HG03135 (cell line): ENCODE measurements around the gene NKX1-2.

Experiments used
- ATAC-seq: cut with Tn5 transposase; IDR thresholded peaks from one replicate; pipeline ENCODE4 v1.9.1; 2021; ENCODE audit warnings: mild to moderate bottlenecking, moderate library complexity; ENCODE audit not compliant: unreplicated experiment

Gene NKX1-2

GRCh38 chr10:124450012-124450782, at the start of gene NKX1-2:
Gene NKX1-2 (minus strand): TSS chr10:124450035. CDS start chr10:124449943, 92 bp downstream.
- ATAC-seq: no peak

GRCh38 chr10:124498056-124498455, 48.2 kb upstream of the NKX1-2 start:
- ATAC-seq: no peak

- no peak for ATAC-seq
Observed at GRCh38 chr10:124497196-124497881, 47.5 kb upstream of the NKX1-2 start.

GRCh38 chr10:124496620-124497019, 46.8 kb upstream of the NKX1-2 start:
- ATAC-seq: no peak

GRCh38 chr10:124496150-124496549, 46.3 kb upstream of the NKX1-2 start:
- ATAC-seq: no peak

GRCh38 chr10:124495725-124496124, 45.9 kb upstream of the NKX1-2 start:
- ATAC-seq: no peak

GRCh38 chr10:124495162-124495561, 45.3 kb upstream of the NKX1-2 start:
- ATAC-seq: no peak

GRCh38 chr10:124494046-124494807, 44.4 kb upstream of the NKX1-2 start:
- ATAC-seq: no peak

GRCh38 chr10:124493214-124493882, 43.5 kb upstream of the NKX1-2 start:
- no peak for ATAC-seq

- ATAC-seq: no peak
Observed at GRCh38 chr10:124492266-124492665, 42.4 kb upstream of the NKX1-2 start.

- no peak for ATAC-seq
Observed at GRCh38 chr10:124491105-124491504, 41.3 kb upstream of the NKX1-2 start.

- ATAC-seq: no peak
Observed at GRCh38 chr10:124486635-124487034, 36.8 kb upstream of the NKX1-2 start.

- ATAC-seq: no peak
Observed at GRCh38 chr10:124484661-124485060, 34.8 kb upstream of the NKX1-2 start.

- no peak for ATAC-seq
Observed at GRCh38 chr10:124484031-124484430, 34.2 kb upstream of the NKX1-2 start.

- ATAC-seq: no peak
Observed at GRCh38 chr10:124482876-124483275, 33.0 kb upstream of the NKX1-2 start.

- no peak for ATAC-seq
Observed at GRCh38 chr10:124482236-124482800, 32.5 kb upstream of the NKX1-2 start.

- ATAC-seq: no peak
Observed at GRCh38 chr10:124481717-124482116, 31.9 kb upstream of the NKX1-2 start.

- ATAC-seq: no peak
Observed at GRCh38 chr10:124480860-124481259, 31.0 kb upstream of the NKX1-2 start.

GRCh38 chr10:124478515-124478914, 28.7 kb upstream of the NKX1-2 start:
- ATAC-seq: no peak

- no peak for ATAC-seq
Observed at GRCh38 chr10:124477614-124478363, 28.0 kb upstream of the NKX1-2 start.
